ENCODE results near the gene MTG2. TPM values are rescaled to one million over a fixed set of nuclear protein-coding genes. Genes with fewer than 3 reads are reported as not detected.

Gene MTG2
- total RNA-seq, 1 experiment from 2014 or later = 33.9 TPM

- Histone ChIP-seq H3K4me1 (ENCODE audit: insufficient read depth, low read length) (peaks cover 31% of the 10 kb centered on the region), H3K4me2 (ENCODE audit: low read length) (peak overlapping the region; percentile 63), H3K36me3 (ENCODE audit: low read depth, low read length) (peaks cover 14% of the 10 kb centered on the region), H3K9ac (ENCODE audit: low read length) (no peak overlapping the region), H3K27ac (ENCODE audit: low read length) (peak overlapping the region; percentile 71), H4K20me1 (ENCODE audit: low read length) (peaks cover 18% of the 10 kb centered on the region), H3F3A (ENCODE audit: low read length, unreplicated experiment) (no peaks in the 10 kb centered on the region), H3K27me3 (ENCODE audit: low read length) (no peaks in the 10 kb centered on the region), H3K9me3 (ENCODE audit: low read length) (no peaks in the 10 kb centered on the region), H3K79me2 (ENCODE audit: low read length) (peaks cover 42% of the 10 kb centered on the region), H3K9me2 (replicated peaks; ENCODE audit: low read length) (no peaks in the 10 kb centered on the region), H3K4me3 (ENCODE audit: low read length) (no peak overlapping the region), H2AFZ (ENCODE audit: low read length) (no peak overlapping the region)
- TF ChIP-seq EZH2 (IDR thresholded peaks at IDR 0.05; ENCODE audit: low read length, unreplicated experiment) = no peak
- no peak for TF ChIP-seq EZH2phosphoT487 (IDR thresholded peaks at IDR 0.05; ENCODE audit: borderline replicate concordance, low read length)
- TF ChIP-seq CTCF (conservative IDR thresholded peaks at IDR 0.05; ENCODE audit: low read depth, low read length) = no peak
- CTCF ChIA-PET = no interaction called here
- DNase-seq = peak; percentile 93
- ATAC-seq = peak; percentile 70
- intact Hi-C loops (cut with micrococcal nuclease) = no loop called here
- POLR2A ChIA-PET (ENCODE audit: unreplicated experiment) = no interaction called here
- no TSS peak for BruUV-seq (replicated peaks)
Measured at GRCh38 chr20:62159839-62160238, 23.0 kb upstream of the MTG2 start.

- TF ChIP-seq EZH2 (IDR thresholded peaks at IDR 0.05; ENCODE audit: low read length, unreplicated experiment) = no peak
- no peak for TF ChIP-seq CTCF (conservative IDR thresholded peaks at IDR 0.05; ENCODE audit: low read depth, low read length)
- TF ChIP-seq EZH2phosphoT487 (IDR thresholded peaks at IDR 0.05; ENCODE audit: borderline replicate concordance, low read length) = no peak
- Histone ChIP-seq H3K4me2 (ENCODE audit: low read length) (no peak overlapping the region), H3K27ac (ENCODE audit: low read length) (no peak overlapping the region), H3K36me3 (ENCODE audit: low read depth, low read length) (peaks cover 18% of the 10 kb centered on the region), H3K9me3 (ENCODE audit: low read length) (no peaks in the 10 kb centered on the region), H3K79me2 (ENCODE audit: low read length) (peaks cover 37% of the 10 kb centered on the region), H3F3A (ENCODE audit: low read length, unreplicated experiment) (no peaks in the 10 kb centered on the region), H3K9ac (ENCODE audit: low read length) (no peak overlapping the region), H4K20me1 (ENCODE audit: low read length) (peaks cover 14% of the 10 kb centered on the region), H3K4me1 (ENCODE audit: insufficient read depth, low read length) (peaks cover 27% of the 10 kb centered on the region), H2AFZ (ENCODE audit: low read length) (no peak overlapping the region), H3K27me3 (ENCODE audit: low read length) (no peaks in the 10 kb centered on the region), H3K9me2 (replicated peaks; ENCODE audit: low read length) (no peaks in the 10 kb centered on the region), H3K4me3 (ENCODE audit: low read length) (no peak overlapping the region)
- DNase-seq = no peak
- no peak for ATAC-seq
- intact Hi-C loops (cut with micrococcal nuclease) = no loop called here
- POLR2A ChIA-PET (ENCODE audit: unreplicated experiment) = no interaction called here
- CTCF ChIA-PET = no interaction called here
- no TSS peak for BruUV-seq (replicated peaks)
Measured at GRCh38 chr20:62160253-62160652, 22.6 kb upstream of the MTG2 start.

- H3K27me3 ChIP-seq (ENCODE audit: low read length) = no peaks in the 10 kb centered on the region
- no TSS peak for BruUV-seq (replicated peaks)
- H3K9me2 ChIP-seq (replicated peaks; ENCODE audit: low read length) = no peaks in the 10 kb centered on the region
- no peaks in the 10 kb centered on the region for H3K9me3 ChIP-seq (ENCODE audit: low read length)
- ATAC-seq = no peak
- H3K4me1 ChIP-seq (ENCODE audit: insufficient read depth, low read length) = peaks cover 20% of the 10 kb centered on the region
- POLR2A ChIA-PET (ENCODE audit: unreplicated experiment) = no interaction called here
- no peak overlapping the region for H3K27ac ChIP-seq (ENCODE audit: low read length)
- H3F3A ChIP-seq (ENCODE audit: low read length, unreplicated experiment) = no peaks in the 10 kb centered on the region
- CTCF ChIA-PET = no interaction called here
- TF ChIP-seq EZH2 (IDR thresholded peaks at IDR 0.05; ENCODE audit: low read length, unreplicated experiment) (no peak), CTCF (conservative IDR thresholded peaks at IDR 0.05; ENCODE audit: low read depth, low read length) (no peak), EZH2phosphoT487 (IDR thresholded peaks at IDR 0.05; ENCODE audit: borderline replicate concordance, low read length) (no peak)
- intact Hi-C loops (cut with micrococcal nuclease) = no loop called here
- peaks cover 11% of the 10 kb centered on the region for H4K20me1 ChIP-seq (ENCODE audit: low read length)
- H3K4me2 ChIP-seq (ENCODE audit: low read length) = no peak overlapping the region
- H2AFZ ChIP-seq (ENCODE audit: low read length) = no peak overlapping the region
- H3K9ac ChIP-seq (ENCODE audit: low read length) = no peak overlapping the region
- H3K4me3 ChIP-seq (ENCODE audit: low read length) = no peak overlapping the region
- H3K36me3 ChIP-seq (ENCODE audit: low read depth, low read length) = peaks cover 21% of the 10 kb centered on the region
- DNase-seq = no peak
- H3K79me2 ChIP-seq (ENCODE audit: low read length) = peaks cover 34% of the 10 kb centered on the region
Measured at GRCh38 chr20:62160876-62161275, 22.0 kb upstream of the MTG2 start.

Data from PC-3 (cell line).